ENCODE results near the gene ONECUT1.

ONECUT1 gene

DNA sequence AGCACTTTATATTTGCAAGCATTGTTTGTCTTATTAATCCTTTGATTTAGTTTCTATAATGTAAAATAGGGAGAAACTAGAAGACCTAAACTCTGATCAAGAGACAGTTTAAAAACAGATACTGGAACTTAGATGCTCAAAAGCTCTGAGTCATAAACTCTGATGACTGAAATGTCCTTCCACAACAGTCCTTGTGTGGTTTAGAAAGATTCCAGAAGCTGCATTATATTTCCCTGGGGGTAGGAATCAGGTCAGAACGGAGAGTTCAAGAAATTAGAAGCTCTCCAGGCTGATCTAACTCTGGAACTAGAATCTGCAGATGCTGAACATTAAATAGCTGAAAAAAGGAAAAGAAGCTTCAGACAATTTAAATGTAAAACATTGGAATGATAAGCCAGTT is 18.3 kb upstream of the ONECUT1 start:
- no peak overlapping the region for H3K27ac ChIP-seq
- POLR2A ChIA-PET (ENCODE audit: low non-redundant PET) = no interaction called here
- CTCF ChIA-PET = no interaction called here
- TF ChIP-seq, protein P1, sequence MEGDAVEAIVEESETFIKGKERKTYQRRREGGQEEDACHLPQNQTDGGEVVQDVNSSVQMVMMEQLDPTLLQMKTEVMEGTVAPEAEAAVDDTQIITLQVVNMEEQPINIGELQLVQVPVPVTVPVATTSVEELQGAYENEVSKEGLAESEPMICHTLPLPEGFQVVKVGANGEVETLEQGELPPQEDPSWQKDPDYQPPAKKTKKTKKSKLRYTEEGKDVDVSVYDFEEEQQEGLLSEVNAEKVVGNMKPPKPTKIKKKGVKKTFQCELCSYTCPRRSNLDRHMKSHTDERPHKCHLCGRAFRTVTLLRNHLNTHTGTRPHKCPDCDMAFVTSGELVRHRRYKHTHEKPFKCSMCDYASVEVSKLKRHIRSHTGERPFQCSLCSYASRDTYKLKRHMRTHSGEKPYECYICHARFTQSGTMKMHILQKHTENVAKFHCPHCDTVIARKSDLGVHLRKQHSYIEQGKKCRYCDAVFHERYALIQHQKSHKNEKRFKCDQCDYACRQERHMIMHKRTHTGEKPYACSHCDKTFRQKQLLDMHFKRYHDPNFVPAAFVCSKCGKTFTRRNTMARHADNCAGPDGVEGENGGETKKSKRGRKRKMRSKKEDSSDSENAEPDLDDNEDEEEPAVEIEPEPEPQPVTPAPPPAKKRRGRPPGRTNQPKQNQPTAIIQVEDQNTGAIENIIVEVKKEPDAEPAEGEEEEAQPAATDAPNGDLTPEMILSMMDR (conservative IDR thresholded peaks at IDR 0.05; ENCODE audit: low read depth) = no peak
- DNase-seq (ENCODE audit: low spot score) = no peak

DNA sequence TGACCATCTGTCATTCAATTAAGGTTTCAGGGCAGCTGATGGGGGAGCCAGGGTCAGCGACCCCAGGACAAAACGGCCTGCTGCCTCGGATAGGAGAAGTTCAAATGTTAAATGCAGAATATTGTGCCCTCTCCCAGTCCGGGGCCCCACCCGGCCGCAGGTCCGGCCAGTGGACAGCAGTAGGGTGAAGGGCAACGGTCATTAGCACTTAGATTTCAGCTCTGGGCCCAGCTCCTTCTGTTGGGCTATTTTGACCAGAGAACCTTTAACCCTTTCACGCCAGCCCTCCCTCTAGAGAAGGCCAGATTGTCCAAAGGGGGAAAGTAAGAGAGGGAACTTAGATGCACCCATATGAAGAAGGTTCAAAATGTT is 16.1 kb upstream of the ONECUT1 start:
- CTCF ChIA-PET = no interaction called here
- DNase-seq (ENCODE audit: low spot score) = no peak
- no peak overlapping the region for H3K27ac ChIP-seq
- TF ChIP-seq, protein P1 (conservative IDR thresholded peaks at IDR 0.05; ENCODE audit: low read depth) = no peak
- POLR2A ChIA-PET (ENCODE audit: low non-redundant PET) = no interaction called here

DNA sequence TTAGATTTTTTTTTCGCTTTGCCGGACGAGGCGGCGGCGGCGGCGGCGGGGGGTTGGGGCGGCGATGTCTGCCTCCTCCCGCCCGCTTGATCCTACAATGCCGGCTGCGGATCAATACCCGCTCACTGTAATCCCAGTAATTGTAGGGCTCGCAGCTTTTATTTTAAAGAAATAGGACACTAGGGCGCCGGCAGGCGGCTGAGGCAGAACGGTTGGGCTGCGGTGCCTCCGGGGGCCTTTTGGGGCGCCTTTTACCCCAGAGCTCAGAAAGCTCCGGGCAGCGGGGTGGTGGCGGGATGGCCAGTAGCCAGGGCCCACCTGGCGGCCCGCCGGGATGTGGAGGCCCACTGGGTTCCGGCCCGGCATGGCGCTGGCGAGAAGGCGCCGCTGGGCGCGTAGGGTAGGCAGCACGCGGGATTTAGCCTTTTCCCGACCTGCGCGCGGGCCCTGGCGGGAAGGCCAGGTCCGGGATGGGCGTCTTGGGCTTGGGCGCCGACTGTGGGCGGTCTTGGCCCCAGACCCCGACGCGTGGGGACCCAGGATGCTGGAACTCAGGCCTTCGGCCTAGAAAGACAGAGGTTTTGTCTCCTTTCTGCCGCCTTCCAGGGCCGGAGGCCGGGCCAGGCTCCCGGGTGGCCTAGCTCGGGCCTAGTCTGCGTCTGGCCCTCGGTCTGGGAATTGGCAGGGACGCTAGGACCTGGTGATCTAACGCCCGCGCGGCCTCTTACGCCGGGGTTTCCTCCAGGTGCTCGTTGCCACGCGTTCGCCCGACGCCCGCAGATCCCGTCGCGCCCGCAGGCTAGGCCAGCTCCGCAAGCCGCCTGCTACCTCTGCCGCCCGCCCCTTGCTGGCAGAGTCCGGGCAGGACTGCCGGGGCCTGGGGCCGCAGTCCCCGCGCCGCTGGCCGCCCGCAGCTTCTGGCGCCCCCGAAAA is 15.5 kb upstream of the ONECUT1 start:
- CTCF ChIA-PET = interaction anchor here (0.7 kb wide), 2 partner anchors 35 to 57 kb away, joined by 3 read pairs; no protein-coding TSS in a partner anchor
- POLR2A ChIA-PET (ENCODE audit: low non-redundant PET) = no interaction called here
- no peak overlapping the region for H3K27ac ChIP-seq
- TF ChIP-seq, protein P1 (conservative IDR thresholded peaks at IDR 0.05; ENCODE audit: low read depth) = no peak
- no peak for DNase-seq (ENCODE audit: low spot score)

DNA sequence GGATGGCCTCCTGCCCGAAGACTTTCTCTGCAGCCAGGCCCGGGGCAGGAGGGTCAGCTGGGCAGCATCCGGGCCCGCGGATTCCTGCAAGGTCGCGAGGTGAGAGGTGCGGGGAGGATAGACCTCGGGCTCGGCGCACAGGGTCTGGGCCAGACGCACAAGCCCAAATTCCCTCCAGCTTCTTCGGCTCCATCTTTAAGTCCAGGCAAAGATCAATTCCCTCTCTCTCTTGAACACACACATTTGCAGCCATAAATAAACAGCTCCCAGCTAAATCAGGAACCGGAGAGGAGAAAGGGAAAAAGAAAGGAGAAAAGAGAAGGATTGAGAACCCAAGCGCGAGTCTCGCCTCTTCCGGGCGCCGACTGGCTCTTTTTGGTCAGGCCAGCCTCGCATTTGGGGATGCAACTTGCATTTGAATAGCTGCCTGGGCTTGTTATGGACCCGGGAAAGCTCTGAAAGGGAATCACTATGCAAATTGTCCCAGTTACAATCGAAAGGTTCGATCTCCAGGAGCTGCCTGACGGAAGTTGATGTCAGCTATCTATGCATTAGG is 14.5 kb upstream of the ONECUT1 start:
- POLR2A ChIA-PET (ENCODE audit: low non-redundant PET) = no interaction called here
- no peak overlapping the region for H3K27ac ChIP-seq
- no peak for DNase-seq (ENCODE audit: low spot score)
- CTCF ChIA-PET = interaction anchor here (0.7 kb wide), 1 partner anchor 36 kb away, joined by 3 read pairs; no protein-coding TSS in a partner anchor
- TF ChIP-seq, protein P1 (conservative IDR thresholded peaks at IDR 0.05; ENCODE audit: low read depth) = no peak

DNA sequence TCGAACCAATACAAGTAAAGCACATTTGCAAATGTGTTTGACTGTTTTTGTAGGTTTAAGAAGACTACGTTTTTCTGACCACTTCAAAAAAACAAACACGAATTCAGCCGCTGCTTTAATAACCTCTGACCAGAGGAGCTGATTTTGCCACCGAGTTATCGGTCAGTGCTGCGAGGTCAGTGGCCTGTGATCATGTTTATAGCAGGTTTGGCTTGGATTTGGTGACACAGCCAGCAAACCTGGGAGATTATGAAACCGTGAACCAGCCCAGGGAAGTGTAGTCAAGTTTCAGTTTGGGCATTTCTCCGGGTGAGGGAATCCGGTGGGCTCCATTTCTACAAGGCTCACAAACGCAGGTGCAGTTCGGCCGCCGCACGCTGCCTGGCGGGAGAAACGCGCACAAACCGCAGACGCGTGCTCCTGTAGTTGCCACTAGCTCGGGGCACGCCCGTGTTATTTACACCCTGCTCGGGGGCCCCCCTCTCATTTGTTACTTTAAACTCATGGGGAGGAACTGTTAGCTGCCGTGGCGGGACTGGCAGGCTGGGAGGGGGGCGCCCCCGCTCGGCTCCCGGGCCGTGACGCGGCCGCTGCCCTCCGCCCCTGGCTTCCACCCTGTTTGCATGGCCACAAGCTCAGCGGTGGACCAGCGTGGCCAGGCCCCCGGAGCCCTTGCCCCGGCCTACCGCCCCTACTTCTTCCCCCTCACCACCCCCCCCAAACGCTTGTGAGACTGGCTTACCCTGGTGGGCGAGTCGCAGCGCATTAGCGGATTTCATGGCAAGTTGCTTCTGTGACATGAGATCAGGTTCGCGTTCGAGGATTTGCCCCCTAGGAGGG is 13.6 kb upstream of the ONECUT1 start:
- TF ChIP-seq, protein P1 (conservative IDR thresholded peaks at IDR 0.05; ENCODE audit: low read depth) = no peak
- no peak overlapping the region for H3K27ac ChIP-seq
- ChIA-PET CTCF (interaction anchor here (0.5 kb wide), 1 partner anchor 937 kb away, joined by 3 read pairs; no protein-coding TSS in a partner anchor), POLR2A (ENCODE audit: low non-redundant PET) (no interaction called here)
- DNase-seq (ENCODE audit: low spot score) = no peak

DNA sequence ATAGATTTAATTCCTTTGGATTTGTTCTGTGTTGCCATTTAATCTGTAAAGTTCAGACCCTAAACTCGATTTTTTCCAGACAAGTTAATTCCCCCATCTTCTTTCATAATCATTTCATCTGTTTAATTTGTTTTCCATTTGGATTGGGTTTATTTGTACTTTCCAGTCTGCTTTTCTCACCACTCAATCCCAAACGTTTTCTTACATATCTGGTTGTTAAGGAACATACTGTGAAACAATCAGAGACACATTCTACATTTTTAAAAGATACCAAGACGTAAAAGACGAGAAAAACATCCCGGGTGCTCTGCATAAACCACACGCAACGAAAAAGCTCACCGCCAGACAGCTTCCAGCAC is 13.0 kb upstream of the ONECUT1 start:
- no peak for DNase-seq (ENCODE audit: low spot score)
- POLR2A ChIA-PET (ENCODE audit: low non-redundant PET) = no interaction called here
- CTCF ChIA-PET = interaction anchor here (0.5 kb wide), 1 partner anchor 937 kb away, joined by 3 read pairs; no protein-coding TSS in a partner anchor
- no peak overlapping the region for H3K27ac ChIP-seq
- TF ChIP-seq, protein P1 (conservative IDR thresholded peaks at IDR 0.05; ENCODE audit: low read depth) = no peak

Data from RWPE1 (cell line).